GM12874 (cell line): ENCODE measurements around the gene ZNF664.

Experiments used
- TF ChIP-seq, protein P1 (sequence below): IDR thresholded peaks from 2 replicates; pipeline ENCODE4 v1.5.1; 2011; ENCODE audit warnings: low read depth, mild to moderate bottlenecking, control low read depth, low read length, moderate library complexity; ENCODE audit not compliant: insufficient read depth

Gene ZNF664

DNA sequence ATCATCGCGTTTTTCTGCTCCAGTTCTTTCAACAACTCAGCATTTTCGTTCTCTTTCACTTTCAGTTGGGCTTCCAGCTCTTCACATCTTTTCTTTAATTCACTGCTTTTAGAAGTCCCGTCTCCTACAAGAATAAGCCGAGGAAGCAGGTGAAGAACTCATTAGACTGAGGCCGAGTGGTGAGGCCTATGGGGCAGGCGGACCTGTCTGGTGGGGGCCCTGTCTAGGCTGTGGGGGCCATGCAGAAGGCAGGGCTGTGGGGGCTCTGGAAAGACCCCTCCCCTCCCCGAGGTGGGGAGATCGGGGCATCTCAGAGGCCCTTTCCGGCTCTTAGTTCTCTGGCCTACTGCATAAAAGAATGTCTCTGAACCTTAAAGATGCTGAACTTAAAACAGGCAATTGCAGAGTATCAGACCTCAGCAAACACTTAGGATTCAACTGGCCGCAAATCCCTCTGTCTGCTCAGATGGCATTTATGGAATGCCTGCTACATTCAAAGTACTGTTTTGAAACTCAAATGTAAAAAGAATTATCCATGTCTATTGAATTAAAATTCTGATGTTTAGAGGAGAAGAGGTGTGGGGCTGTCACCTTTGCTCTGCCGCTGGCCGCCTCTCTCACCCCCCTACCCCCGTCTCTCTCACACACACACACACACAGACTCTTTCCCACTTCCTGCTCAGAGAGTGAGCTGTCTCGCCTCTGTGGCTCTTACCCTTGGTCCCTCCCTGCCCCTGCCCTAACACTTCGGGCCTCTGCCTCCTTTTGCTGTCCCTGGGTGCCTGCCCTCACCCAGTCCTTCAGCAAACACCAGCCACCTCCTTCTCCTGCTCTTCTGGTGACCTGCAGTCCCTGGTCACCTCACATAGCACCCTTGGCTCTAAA lies 35.1 kb upstream of the ZNF664 start:
- TF ChIP-seq, protein P1, sequence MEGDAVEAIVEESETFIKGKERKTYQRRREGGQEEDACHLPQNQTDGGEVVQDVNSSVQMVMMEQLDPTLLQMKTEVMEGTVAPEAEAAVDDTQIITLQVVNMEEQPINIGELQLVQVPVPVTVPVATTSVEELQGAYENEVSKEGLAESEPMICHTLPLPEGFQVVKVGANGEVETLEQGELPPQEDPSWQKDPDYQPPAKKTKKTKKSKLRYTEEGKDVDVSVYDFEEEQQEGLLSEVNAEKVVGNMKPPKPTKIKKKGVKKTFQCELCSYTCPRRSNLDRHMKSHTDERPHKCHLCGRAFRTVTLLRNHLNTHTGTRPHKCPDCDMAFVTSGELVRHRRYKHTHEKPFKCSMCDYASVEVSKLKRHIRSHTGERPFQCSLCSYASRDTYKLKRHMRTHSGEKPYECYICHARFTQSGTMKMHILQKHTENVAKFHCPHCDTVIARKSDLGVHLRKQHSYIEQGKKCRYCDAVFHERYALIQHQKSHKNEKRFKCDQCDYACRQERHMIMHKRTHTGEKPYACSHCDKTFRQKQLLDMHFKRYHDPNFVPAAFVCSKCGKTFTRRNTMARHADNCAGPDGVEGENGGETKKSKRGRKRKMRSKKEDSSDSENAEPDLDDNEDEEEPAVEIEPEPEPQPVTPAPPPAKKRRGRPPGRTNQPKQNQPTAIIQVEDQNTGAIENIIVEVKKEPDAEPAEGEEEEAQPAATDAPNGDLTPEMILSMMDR: no peak

DNA sequence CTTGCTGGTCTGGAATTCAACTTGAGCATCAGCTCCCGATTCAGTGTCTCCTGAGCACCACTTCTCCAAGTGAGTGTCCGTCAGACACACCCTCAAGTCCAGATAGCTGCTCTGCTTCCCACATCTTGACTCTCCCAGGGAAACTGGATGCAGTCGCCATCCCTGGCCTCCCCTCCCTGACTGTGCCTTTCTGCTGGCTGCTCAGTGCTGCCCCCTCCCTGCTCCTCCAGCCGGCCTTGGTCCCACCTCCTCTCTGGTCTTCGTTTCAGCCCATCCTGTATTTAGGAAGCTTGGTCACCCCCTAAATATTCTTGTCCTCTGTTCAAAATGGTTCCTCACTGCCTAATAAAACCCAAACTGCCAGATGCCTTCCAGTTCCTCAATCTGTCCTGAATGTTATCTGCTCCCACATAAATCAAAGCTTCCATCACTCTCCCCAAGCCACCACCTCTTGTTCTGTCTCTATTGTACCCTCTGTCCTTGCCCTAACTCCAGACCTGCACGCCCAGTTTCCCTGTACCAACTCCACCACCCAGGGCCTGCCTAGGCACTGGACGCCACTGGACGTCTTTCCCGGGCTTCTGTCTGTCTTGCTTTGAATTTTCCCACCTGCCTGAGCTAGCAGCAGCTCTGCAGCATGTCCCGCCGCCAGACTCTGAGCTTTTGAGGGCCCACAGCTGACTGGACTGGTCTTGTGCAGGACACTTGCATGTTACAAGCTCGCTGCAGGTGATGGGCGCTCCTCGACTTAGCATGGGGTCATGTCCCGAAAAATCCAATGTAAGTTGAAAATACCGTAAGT lies 34.1 kb upstream of the ZNF664 start:
- TF ChIP-seq, protein P1: peak; percentile 41

DNA sequence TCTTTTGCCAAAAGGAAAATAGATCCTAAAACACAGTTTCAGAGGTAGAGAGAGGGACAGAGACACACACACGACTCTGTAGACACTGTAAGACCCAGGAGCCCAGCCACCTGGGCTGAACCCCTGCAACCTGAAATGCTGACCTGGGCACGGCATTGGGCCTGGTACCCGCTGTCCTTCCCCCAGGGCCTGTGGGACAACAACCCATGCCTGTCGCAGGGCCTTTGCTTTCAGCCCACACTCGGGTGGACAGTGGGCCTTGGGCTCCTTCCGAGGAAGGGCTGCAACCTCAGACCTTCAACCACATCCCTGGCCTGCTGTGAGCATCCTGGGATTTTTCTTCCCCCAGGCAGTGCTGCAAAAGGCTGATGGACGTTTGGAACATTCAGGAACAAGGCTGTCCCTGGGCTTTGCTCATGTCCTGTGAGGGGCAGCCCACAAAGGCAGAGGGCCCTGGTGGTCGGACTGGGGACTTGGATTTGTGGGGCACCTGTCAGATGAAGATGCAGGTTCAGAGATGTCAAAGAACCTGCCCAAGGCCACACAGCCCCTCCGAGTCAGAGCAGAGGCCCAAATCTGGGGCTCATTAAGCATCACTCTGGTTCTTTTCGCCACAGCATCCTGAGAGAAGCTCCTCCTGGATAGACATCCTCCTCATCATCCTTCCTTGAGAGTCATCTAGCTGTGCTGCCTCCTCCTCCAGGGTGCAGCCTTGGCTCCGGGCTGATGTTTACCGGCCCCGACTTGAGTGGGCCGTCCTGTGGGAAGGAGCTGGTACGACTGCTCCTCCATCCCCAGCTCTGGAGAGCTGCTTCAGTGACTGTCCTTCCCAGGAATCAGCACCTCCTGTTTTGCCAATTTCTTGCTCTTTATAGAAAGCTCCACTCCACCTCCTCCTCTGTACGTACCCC lies 33.0 kb upstream of the ZNF664 start:
- TF ChIP-seq, protein P1: no peak

DNA sequence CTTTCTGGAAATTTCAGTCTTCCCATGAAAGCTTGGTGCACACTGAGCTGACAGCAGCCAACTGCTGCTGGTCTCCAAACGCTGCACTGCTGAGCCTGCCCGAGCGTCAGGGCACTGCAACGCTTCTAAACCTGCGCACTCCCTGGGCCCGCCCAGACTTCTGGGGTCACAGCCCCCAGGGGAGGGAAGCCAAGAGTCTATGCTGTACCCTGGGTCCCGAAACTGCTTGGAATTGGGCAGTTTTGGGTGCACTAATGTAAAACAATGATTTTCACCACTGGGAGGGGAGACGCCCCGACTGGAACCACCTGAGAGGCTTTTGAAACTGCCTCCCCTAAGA lies 32.4 kb upstream of the ZNF664 start:
- TF ChIP-seq, protein P1: no peak

DNA sequence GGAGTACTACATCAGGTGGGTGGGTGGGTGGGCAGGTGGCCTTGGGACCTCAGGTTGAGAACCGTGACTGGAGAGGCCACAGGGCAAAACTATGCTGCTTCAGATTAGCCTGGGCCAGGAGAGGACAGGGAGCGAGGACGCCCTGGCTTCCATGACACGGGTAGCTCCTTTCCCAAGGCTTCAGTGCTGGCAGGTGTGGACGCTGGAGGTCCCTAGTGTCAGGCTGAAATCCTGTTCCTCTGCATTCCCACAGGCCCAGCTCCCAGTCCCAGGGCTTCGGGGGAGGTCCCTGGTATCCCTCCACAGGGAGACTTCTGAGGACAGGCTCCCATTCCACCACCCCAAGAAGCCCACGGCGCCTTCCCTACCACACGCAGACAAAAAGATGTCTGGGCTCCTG lies 32.0 kb upstream of the ZNF664 start:
- TF ChIP-seq, protein P1: no peak

DNA sequence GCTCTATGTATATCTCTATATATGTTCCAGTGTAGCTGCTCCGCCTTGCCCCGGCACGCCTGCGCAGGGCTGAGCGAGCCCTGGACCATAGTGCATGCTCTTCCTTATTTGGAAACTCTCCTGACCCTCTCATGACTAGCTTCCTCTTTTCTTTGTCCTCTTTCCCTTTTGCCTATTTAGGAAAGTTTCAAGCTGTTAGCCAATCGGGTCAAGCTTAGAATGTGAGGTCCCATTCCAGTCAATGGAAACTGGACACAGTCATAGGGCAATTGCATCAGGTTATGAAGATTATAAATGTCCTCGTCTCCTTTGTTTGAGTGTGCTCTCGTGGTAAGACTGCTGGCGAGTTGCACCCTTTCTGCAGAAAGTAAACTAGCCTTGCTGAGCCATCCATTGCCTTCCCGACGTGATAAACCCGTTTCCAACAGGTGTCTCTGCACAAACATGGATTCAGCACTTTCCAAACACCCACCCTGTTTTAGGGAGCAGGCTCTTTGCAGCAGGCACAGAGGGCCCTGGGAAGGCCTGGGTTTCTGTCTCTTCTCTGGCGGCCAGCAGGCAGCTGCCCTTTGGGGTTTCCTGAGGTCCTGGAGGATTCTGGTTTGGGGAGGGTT lies 31.3 kb upstream of the ZNF664 start:
- TF ChIP-seq, protein P1: no peak
